K562 (cell line): ENCODE measurements around the gene MANBA. TPM values are rescaled to one million over a fixed set of nuclear protein-coding genes. Genes with fewer than 3 reads are reported as not detected.

Source experiments
- ATAC-seq: fragments of 200-7000 bp; cut with Tn5 transposase; 3 replicates; pipeline ENCODE4 v1.9.1; 2020; ENCODE audit warnings: moderate library complexity
- BruUV-seq: library from RNA; stranded (reverse); fragments of 400-500 nt; replicated peaks from 2 replicates; lab custom pipeline; 2021; lab: Mats Ljungman, UMichigan
- CTCF ChIA-PET: fragments of 300-600 bp; formaldehyde crosslinking; extraction: SDS; loops from one replicate; lab custom pipeline; 2021; ENCODE audit warnings: low intra/inter-chr PET ratio; lab: Yijun Ruan, JAX
- POLR2A ChIA-PET: fragments of 300-600, 350-650 bp; sonication (Branson Sonifier 250); formaldehyde crosslinking; extraction: SDS; loops from one replicate; lab custom pipeline; 2021; ENCODE audit warnings: antibody characterized with exemption, inconsistent platforms; lab: Yijun Ruan, JAX
- DNase-seq, 4 experiments: peaks; one replicate each; pipeline versions ENCODE4 v3.0.0 to v3.0.0-alpha.2; 2011 to 2018; ENCODE audit warnings: low spot score in 3 of 4, mixed read lengths in 3 of 4; ENCODE audit errors: extremely low read depth in 1 of 4
- FAIRE-seq: peaks from 2 replicates; lab custom pipeline; 2011; peaks lifted over from hg19 to GRCh38; lab: Jason Lieb, UNC
- H2AFZ ChIP-seq: 2 replicates; pipeline ENCODE4 v1.6.0; 2011; ENCODE audit warnings: low read depth, low read length, control low read depth, inconsistent platforms
- H3K27ac ChIP-seq: fragments of 200-600 bp; 3 replicates; pipeline ENCODE4 v1.8.0; 2011; ENCODE audit warnings: low read depth, mild to moderate bottlenecking, control low read depth, inconsistent platforms, low read length, moderate library complexity, mixed read lengths; ENCODE audit errors: extremely low read depth
- H3K27me3 ChIP-seq, 2 experiments: fragments of 300-600 bp in 1 of 2; 2 replicates in 1 of 2; 3 replicates in 1 of 2; pipeline versions ENCODE4 v1.6.0 to v1.8.0; 2011; ENCODE audit warnings: inconsistent platforms in 2 of 2, low read length in 2 of 2, mild to moderate bottlenecking in 1 of 2, mixed read lengths in 1 of 2, moderate library complexity in 1 of 2; ENCODE audit not compliant: control insufficient read depth in 2 of 2, insufficient read depth in 2 of 2
- H3K36me3 ChIP-seq: fragments of 300-600 bp; 3 replicates; pipeline ENCODE4 v1.8.0; 2011; ENCODE audit warnings: mild to moderate bottlenecking, low read length, inconsistent platforms; ENCODE audit not compliant: control insufficient read depth, insufficient read depth
- H3K4me1 ChIP-seq, 2 experiments: fragments of 200-600 bp in 1 of 2; replicated peaks in 1 of 2; 2 replicates in 1 of 2; 3 replicates in 1 of 2; pipeline versions ENCODE4 v1.5.1 to v1.8.0; 2011; ENCODE audit warnings: inconsistent platforms in 2 of 2, low read length in 2 of 2, mild to moderate bottlenecking in 1 of 2, mixed read lengths in 1 of 2, moderate library complexity in 1 of 2; ENCODE audit not compliant: control insufficient read depth in 2 of 2, insufficient read depth in 2 of 2
- H3K4me2 ChIP-seq: 2 replicates; pipeline ENCODE4 v1.6.1; 2011; ENCODE audit warnings: low read length, control low read depth, inconsistent platforms, mixed read lengths; ENCODE audit not compliant: insufficient read depth
- H3K4me3 ChIP-seq: fragments of 200-600 bp; sonication (generic), shearing (Covaris generic); 2 replicates; pipeline ENCODE4 v1.5.1; 2016; ENCODE audit warnings: control low read depth, inconsistent platforms
- H3K79me2 ChIP-seq: fragments of 200-600 bp; 3 replicates; pipeline ENCODE4 v1.8.0; 2011; ENCODE audit warnings: low read length, inconsistent platforms; ENCODE audit not compliant: control insufficient read depth, insufficient read depth
- H3K9ac ChIP-seq, 2 experiments: 2 replicates each; pipeline versions ENCODE4 v1.6.0 to v1.6.1; 2011; ENCODE audit warnings: low read depth in 2 of 2, low read length in 2 of 2, control low read depth in 1 of 2, inconsistent platforms in 1 of 2, mild to moderate bottlenecking in 1 of 2, mixed read lengths in 1 of 2; ENCODE audit not compliant: insufficient read depth in 1 of 2
- H3K9me1 ChIP-seq: one replicate; pipeline ENCODE4 v1.6.0; 2011; ENCODE audit warnings: inconsistent platforms, mild to moderate bottlenecking, low read length, moderate library complexity; ENCODE audit not compliant: control insufficient read depth, insufficient read depth
- H3K9me3 ChIP-seq: replicated peaks from 2 replicates; pipeline ENCODE4 v1.5.1; 2011; ENCODE audit warnings: low read depth, low read length, inconsistent platforms; ENCODE audit not compliant: control insufficient read depth, insufficient read depth
- H4K20me1 ChIP-seq: replicated peaks from 2 replicates; pipeline ENCODE4 v1.6.1; 2011; ENCODE audit warnings: low read length, inconsistent platforms, mixed read lengths; ENCODE audit not compliant: control insufficient read depth, insufficient read depth
- FOS ChIP-seq: IDR thresholded peaks from 3 replicates; pipeline ENCODE4 v1.6.1; 2011; ENCODE audit not compliant: insufficient read length; ENCODE audit errors: extremely low read depth
- HNRNPUL1 ChIP-seq: fragments of 200-400 bp; formaldehyde crosslinking; IDR thresholded peaks from 2 replicates; pipeline ENCODE4 v1.6.1; 2017; ENCODE audit warnings: low read length
- NFATC3 ChIP-seq: fragments of 450-650 bp; IDR thresholded peaks from 2 replicates; pipeline ENCODE4 v1.6.1; 2017; ENCODE audit warnings: mild to moderate bottlenecking
- POLR2AphosphoS2 ChIP-seq: IDR thresholded peaks from 2 replicates; pipeline ENCODE4 v1.6.1; 2012; ENCODE audit warnings: low read length, improper control_type of control experiment
- SAP30 ChIP-seq: fragments of 200-600 bp; sonication (generic); IDR thresholded peaks from 2 replicates; pipeline ENCODE4 v1.6.1; 2012; ENCODE audit warnings: borderline replicate concordance, low read depth, mild to moderate bottlenecking, moderate library complexity, low read length, control low read depth, inconsistent platforms; ENCODE audit not compliant: insufficient read depth, poor library complexity, severe bottlenecking
- SP1 ChIP-seq: sonication (generic); formaldehyde crosslinking; IDR thresholded peaks from 2 replicates; pipeline ENCODE4 v1.8.1; 2022; ENCODE audit warnings: mild to moderate bottlenecking, missing genetic modification reagents
- TEAD4 ChIP-seq, 2 experiments: sonication (generic) in 1 of 2; formaldehyde crosslinking in 1 of 2; IDR thresholded peaks; 2 replicates each; pipeline versions ENCODE4 v1.6.1 to v1.8.0; 2012 to 2022; ENCODE audit warnings: borderline replicate concordance in 1 of 2, inconsistent platforms in 1 of 2, low read length in 1 of 2, mild to moderate bottlenecking in 1 of 2, missing genetic modification reagents in 1 of 2
- ZNF282 ChIP-seq: sonication (generic); formaldehyde crosslinking; IDR thresholded peaks from 2 replicates; pipeline ENCODE4 v1.8.1; 2023; ENCODE audit warnings: missing genetic modification reagents
- ZNF449 ChIP-seq: fragments of 250-450 bp; sonication (Bioruptor Pico); IDR thresholded peaks from 2 replicates; pipeline ENCODE4 v1.8.0; 2022; ENCODE audit warnings: moderate library complexity, mild to moderate bottlenecking, inconsistent platforms
- WGBS: fragments of 100-300 bp; shearing (Covaris generic); methylation state at CpG from one replicate; pipeline ENCODE4 v1.1.6; 2016; ENCODE audit warnings: low coverage, mixed read lengths; ENCODE audit not compliant: insufficient coverage; ENCODE audit errors: missing lambda C conversion rate; 5-methylcytosine and 5-hydroxymethylcytosine counted together
- in situ Hi-C: fragments of 300-500 bp; cut with MboI; formaldehyde crosslinking; loops from 4 replicates; pipeline ENCODE4 v1.15.0; 2018; ENCODE audit warnings: inconsistent platforms, mixed read lengths
- intact Hi-C: fragments of 100-400 bp; cut with micrococcal nuclease; formaldehyde crosslinking; loops from 2 replicates; pipeline ENCODE4 v1.14.2; 2022
- polyA plus RNA-seq, 8 experiments: library from polyadenylated mRNA; depleted of rRNA in 4 of 8; stranded (reverse) in 5 of 8; unstranded in 3 of 8; fragments of >200 nt; fragmentation: Nextera tagmentation in 2 of 8; fragmentation: Illumina TruSeq in 1 of 8; extraction: Ambion mirVana in 2 of 8; extraction: Trizol in 1 of 8; gene quantifications; 2 replicates each; pipeline versions ENCODE4 v1.2.1 to v1.2.3, GENCODE V29; 2011 to 2014; ENCODE audit warnings: inconsistent platforms in 1 of 8, missing spikeins in 1 of 8
- total RNA-seq, 7 experiments: library from RNA; depleted of rRNA in 6 of 7; stranded (reverse); fragments of >200 nt in 6 of 7; fragmentation: Illumina TruSeq in 2 of 7; extraction: Trizol in 2 of 7; gene quantifications; 2 replicates each; pipeline versions ENCODE4 v1.2.1 to v1.2.3, GENCODE V29; 2011 to 2021; ENCODE audit warnings: low replicate concordance in 1 of 7
- TF ChIP-seq, protein P1 (sequence below): IDR thresholded peaks from 2 replicates; pipeline ENCODE4 v1.6.1; 2014; ENCODE audit warnings: antibody characterized with exemption
- TF ChIP-seq, protein P2 (sequence below): fragments of 450-650 bp; IDR thresholded peaks from 2 replicates; pipeline ENCODE4 v1.6.1; 2016; ENCODE audit warnings: borderline replicate concordance

MANBA gene
- total and polyA plus RNA-seq, 9 of the 15 experiments (the other 6 are each of a cell fraction or from before 2014, with no cell fraction given), result 1.8 to 12.9 (median 7.7) TPM

DNA sequence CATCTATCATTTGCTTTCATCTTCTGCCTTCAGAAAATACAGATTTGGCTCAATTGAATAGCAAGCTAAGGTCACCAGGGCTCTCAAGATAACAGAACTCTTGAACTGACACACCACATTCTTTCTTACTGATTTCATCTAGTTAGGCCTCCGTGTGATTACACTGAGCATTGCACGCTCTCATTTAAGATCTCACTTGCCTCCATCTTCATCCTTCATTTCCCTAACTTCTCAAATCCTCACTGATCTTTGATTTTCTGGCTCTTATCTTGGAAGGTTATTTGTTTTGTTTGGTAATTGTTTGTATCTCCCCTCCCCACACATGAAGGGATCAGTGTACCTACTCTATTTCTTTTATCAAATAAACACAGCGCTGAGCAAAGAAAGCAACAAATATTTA, 47.7 kb downstream of the MANBA start (continued):
- TF ChIP-seq ZNF449 (CRISPR knock-in tag), result no peak
- TF ChIP-seq, all 486 proteins: peak for 2

DNA sequence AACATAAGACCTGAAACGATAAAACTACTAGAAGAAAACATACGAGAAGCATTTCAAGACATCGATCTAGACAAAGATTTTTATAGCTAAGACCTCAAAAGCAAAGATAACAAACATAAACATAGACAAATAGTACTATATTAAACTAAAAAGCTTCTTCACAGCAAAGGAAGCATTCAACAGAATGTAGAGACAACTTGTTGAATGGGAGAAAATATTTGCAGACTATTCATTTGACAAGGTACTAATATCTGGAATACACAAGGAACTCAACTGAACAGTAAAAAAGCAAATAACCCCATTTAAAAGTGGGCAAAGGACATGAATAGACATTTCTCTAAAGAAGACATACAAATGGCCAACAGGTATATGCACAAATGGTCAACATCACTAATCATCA, 49.8 kb downstream of the MANBA start:
- Histone ChIP-seq H4K20me1 (no peaks in the 10 kb centered on the region), H3K9me1 (no peaks in the 10 kb centered on the region), H3K4me1 (no peaks in the 10 kb centered on the region), H3K36me3 (no peaks in the 10 kb centered on the region), H3K27ac (no peak overlapping the region), H3K9me3 (no peaks in the 10 kb centered on the region), H3K9ac (no peak overlapping the region), H2AFZ (no peak overlapping the region), H3K4me3 (no peak overlapping the region), H3K79me2 (no peaks in the 10 kb centered on the region), H3K4me2 (no peak overlapping the region), H3K27me3 (no peaks in the 10 kb centered on the region)
- BruUV-seq, result no TSS peak
- intact Hi-C loops, result no loop called here
- CTCF ChIA-PET, result no interaction called here
- ATAC-seq (no peak), DNase-seq (no peak), FAIRE-seq (no peak)
- 24% methylated on average over 3 of the region's 3 CpGs for WGBS
- POLR2A ChIA-PET, result no interaction called here
- in situ Hi-C loops, result no loop called here
- no peak for TF ChIP-seq TEAD4 (IDR thresholded peaks at IDR 0.05; ENCODE audit: low read length)
- no peak for TF ChIP-seq TEAD4 (CRISPR knock-in tag; IDR thresholded peaks at IDR 0.05; ENCODE audit: borderline replicate concordance)
- no peak for TF ChIP-seq NFATC3
- no peak for TF ChIP-seq FOS
- TF ChIP-seq, protein P1, sequence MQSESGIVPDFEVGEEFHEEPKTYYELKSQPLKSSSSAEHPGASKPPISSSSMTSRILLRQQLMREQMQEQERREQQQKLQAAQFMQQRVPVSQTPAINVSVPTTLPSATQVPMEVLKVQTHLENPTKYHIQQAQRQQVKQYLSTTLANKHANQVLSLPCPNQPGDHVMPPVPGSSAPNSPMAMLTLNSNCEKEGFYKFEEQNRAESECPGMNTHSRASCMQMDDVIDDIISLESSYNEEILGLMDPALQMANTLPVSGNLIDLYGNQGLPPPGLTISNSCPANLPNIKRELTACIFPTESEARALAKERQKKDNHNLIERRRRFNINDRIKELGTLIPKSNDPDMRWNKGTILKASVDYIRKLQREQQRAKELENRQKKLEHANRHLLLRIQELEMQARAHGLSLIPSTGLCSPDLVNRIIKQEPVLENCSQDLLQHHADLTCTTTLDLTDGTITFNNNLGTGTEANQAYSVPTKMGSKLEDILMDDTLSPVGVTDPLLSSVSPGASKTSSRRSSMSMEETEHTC, result no peak
- no peak for TF ChIP-seq SAP30
- TF ChIP-seq ZNF282, result no peak
- TF ChIP-seq HNRNPUL1, result no peak
- TF ChIP-seq POLR2AphosphoS2, result no peak
- TF ChIP-seq SP1, result no peak
- TF ChIP-seq, protein P2, sequence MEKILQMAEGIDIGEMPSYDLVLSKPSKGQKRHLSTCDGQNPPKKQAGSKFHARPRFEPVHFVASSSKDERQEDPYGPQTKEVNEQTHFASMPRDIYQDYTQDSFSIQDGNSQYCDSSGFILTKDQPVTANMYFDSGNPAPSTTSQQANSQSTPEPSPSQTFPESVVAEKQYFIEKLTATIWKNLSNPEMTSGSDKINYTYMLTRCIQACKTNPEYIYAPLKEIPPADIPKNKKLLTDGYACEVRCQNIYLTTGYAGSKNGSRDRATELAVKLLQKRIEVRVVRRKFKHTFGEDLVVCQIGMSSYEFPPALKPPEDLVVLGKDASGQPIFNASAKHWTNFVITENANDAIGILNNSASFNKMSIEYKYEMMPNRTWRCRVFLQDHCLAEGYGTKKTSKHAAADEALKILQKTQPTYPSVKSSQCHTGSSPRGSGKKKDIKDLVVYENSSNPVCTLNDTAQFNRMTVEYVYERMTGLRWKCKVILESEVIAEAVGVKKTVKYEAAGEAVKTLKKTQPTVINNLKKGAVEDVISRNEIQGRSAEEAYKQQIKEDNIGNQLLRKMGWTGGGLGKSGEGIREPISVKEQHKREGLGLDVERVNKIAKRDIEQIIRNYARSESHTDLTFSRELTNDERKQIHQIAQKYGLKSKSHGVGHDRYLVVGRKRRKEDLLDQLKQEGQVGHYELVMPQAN, result no peak
